GM18520 (cell line): Measurements from ENCODE around the gene HIVEP3.

ENCODE experiments used
- ATAC-seq: cut with Tn5 transposase; IDR thresholded peaks from one replicate; pipeline ENCODE4 v1.9.1; 2021; ENCODE audit not compliant: unreplicated experiment

Gene HIVEP3

GRCh38 chr1:41510531-41511238 lies 408.0 kb downstream of the HIVEP3 start:
- no peak for ATAC-seq

DNA sequence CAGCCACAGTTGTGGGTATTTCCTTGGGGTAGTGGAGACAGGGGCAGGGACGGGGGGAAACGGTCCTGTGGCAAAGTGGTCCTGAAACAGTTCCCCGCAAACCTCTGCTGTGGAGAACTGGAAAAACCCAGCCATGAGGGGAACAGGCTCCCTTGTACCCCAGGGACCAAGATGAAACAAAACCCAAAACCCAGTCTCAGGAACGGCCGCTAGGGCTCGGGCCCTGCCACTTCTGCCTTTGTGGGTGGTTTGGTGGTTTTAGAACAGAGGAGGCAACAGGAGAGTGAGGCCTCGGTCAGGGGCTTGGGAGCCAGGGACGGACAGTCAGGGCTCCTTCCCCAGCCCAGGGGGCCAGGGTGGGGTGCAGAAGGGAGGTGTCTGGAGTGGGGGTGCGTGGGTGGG lies 409.5 kb downstream of the HIVEP3 start:
- ATAC-seq, result no peak

DNA sequence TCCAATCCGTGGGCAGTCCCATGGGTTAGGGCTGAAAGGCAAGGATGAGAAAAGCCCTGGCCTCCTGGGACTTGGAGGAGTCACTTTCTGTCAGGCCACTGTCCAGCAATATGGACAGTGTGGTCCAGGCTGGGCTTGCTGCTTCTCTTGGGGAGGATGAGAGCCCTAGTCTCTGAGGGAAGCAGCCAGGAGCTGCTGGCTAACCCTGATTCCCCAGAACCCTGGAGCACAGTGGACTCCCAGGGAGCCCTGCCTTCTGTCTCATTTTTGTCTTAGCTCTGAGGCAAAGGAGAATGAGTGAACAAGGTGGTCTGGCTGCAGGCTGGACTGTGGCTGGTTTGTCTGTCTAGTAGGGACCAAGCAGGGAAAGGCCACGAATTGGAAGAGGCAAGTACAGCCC lies 410.4 kb downstream of the HIVEP3 start:
- no peak for ATAC-seq

GRCh38 chr1:41507836-41508235 lies 410.9 kb downstream of the HIVEP3 start:
- ATAC-seq, result no peak

DNA sequence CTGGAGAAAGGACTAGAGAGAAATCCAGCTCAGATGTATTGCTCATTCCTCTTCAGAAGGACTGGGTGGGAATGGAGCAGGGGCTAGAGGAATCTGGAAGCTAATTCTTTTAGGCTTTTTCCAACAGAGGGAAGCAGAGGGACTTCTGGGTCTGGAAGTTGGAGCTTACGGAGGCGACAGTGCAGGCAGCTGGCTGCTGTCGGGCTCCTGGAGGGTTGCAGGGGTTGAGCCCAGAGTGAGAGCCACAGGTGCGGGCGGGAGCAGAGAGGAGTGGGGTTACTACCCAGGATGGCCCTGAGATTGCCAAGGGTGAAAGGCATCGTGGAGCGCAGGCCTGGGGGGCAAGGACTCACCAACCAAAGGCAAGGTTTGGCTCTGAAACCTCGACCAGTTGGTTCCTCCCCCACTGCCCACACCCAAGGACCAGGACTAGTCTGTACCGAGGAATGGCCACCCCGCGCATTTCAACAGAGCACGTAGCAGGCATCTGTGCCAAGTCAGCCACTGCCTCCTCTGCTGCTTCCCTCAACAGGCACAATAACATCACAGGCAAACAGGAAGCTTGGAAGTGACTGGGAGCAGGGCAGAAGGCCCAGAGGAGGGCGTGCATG lies 411.5 kb downstream of the HIVEP3 start:
- ATAC-seq, result no peak

DNA sequence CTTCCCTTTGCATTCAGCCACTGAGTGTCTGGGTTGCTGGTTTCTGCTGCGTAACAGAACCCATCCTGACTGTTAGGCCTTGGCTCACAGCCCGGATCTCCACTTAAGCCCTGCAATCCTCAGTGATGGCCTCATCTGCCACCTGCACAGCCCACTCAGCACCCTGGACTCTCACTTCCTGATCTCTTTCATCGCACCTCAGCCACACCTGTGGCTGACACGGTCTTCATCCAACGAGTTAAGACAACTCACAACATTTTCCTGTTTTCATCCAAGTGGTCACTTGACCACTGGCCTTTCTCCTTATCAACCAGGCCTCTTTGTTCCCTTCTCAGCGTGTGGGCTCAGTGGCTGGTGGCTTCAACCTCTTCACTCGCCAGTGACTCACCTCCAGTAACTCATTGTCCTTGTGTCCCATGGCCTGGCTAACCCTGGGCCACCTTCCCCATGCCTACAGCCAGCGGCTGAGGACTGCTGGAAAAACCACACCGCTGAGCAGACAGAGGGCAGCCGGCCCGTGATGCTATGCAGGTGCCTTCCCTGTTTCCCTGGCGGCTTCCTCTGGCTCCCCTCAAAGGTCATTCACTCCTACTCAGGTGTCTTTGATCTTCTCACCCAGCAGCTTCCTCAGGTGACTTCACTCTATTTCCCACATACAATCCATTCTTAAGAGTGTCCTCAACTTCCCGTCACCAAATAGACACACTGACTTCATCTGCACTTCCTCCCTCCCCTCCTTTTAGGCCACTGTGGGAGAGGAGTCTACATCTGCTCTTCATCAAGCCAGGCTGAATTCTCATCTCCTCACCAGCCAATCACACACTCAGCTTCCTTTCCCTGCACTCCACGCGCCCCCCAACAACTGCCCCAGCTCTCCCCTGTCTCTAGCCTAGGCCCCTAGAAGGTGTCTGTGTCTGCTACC lies 414.3 kb downstream of the HIVEP3 start:
- no peak for ATAC-seq

DNA sequence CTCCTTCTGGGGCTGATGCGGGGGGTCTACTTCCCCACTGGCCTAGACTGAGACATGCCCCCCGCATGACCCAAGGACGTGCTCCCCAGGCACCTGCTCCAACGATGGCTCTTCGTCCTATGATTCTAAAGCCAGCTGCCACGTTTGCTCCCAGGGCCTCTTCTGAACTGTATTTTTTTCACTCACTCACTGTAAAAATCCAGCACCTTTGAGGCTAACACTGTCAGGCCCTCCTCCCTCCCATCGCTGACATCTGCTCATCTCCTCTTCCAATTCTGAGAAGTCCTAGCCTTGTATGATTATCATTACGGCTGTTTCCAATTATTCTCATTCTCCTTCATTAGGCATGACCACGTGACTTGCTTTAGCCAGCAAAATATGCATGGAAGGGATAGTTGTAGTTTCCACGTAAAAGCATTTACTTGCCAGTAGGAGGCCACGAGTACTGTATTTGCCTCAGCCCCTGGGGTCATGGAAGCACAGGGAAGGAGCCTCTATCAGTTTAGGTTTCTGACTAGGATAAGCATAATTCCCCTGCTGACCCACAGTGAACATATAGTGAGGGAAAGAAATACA lies 415.1 kb downstream of the HIVEP3 start:
- no peak for ATAC-seq

DNA sequence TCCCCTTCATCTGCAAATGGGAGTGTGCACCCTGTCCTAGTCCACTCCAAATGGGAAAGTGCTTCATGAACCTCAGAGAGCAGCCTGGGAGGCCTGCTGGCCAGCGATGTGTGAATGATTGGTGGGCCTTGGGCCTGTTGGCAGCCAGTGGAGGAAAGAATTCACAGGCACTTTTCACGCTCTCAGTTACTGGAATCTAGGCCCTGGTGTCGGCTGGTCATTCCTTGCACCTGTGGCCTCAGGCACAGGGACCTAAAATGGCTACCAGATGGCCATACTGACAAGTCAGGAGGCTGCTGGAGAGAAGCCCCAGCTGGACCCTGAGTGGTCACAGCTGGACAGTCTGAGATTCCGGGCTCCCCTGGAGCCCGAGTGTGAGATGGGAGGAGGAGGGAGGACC lies 415.8 kb downstream of the HIVEP3 start:
- no peak for ATAC-seq

DNA sequence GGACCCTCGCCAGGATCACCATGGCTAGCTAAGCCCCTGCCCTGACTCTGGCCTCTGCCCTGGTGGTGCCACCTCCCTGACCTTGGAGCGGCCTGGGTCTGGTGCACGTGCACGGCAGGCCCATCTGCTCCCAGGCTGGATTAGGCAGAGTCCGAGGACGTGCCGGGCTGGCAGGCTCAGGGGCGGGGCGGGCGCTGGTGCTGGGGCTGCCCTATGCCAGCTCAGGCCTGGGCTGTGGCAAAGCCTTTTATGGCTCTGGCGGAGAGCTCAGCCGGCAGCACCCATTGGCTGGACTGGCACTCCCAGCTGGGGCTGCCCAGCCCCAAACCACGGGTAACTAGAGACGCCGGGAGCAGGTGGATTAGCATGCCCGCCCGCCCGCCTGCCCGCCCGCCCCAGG lies 417.1 kb downstream of the HIVEP3 start:
- no peak for ATAC-seq

- ATAC-seq, result no peak
These were observed 417.8 kb downstream of the HIVEP3 start for GRCh38 chr1:41500781-41501518.

DNA sequence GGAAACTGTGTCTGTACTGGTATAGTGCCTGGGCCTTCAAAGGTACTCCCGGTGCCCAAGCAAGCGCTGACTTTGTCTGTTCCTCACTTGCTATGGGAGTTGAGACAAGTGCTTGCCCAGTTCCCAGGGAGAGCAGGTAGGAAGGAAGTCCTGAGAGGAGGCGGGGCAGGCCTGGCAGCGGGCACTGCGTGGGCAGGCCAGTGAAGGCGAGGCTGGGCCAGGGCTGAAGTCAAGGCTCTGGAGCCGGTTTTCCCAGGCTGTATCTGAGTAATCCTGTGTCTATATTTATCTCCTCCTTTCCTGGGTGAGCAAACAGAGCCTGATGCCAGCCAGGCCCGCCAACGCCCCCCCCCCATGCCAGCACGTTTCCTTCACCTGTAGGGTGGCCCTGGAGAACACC lies 418.3 kb downstream of the HIVEP3 start:
- no peak for ATAC-seq

DNA sequence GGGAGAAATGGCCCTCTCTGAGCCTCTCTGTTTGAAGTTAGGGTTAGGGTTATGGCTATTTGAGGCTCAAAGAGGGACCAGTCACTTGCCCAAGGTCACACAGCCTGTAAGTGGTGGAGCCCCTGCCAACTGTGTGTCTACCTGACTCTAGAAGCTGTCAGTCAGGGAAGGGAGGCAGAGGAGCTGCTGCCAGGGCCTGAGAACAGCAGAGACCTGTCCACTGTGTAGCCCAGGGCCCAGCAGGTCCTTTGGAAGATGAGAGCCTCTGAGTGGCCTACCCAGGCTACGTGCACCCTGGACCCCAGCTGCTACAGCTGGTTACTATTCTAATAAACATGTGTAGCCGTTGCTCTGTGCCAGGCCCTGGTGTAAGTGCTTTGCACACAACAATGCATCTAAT lies 419.1 kb downstream of the HIVEP3 start:
- no peak for ATAC-seq

GRCh38 chr1:41498804-41499203 lies 419.9 kb downstream of the HIVEP3 start:
- no peak for ATAC-seq

- no peak for ATAC-seq
These were observed 420.3 kb downstream of the HIVEP3 start for GRCh38 chr1:41498391-41498790.

DNA sequence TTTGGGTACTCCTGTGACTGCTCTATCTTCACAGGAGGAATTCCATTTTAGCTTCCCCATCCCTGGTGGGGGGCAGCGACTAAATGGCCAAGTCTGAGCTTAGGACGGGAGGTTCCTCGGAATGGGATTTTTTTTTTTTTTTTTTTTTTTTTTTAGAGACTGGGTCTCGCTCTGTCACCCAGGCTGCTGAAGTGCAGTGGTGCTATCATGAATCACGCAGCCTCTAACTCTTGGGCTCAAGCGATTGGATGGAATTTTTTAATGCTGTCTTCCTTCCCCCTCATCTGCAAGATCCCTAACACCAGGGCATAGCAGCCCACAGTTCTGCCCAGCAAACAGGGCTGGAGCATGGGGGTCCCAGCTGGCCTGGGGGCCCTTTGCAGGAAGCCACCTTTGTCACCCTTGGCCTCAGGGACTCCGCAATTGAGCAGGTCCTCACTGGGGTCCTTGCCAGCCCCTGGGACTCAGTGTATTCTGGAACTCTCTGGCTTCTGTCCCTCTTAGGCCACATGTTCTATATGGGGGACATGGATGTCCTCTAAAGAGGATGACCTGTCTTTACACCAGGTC lies 421.2 kb downstream of the HIVEP3 start:
- ATAC-seq, result no peak

GRCh38 chr1:41497056-41497440 lies 421.7 kb downstream of the HIVEP3 start:
- ATAC-seq, result no peak

- no peak for ATAC-seq
These were observed 422.4 kb downstream of the HIVEP3 start for GRCh38 chr1:41496080-41497055.

DNA sequence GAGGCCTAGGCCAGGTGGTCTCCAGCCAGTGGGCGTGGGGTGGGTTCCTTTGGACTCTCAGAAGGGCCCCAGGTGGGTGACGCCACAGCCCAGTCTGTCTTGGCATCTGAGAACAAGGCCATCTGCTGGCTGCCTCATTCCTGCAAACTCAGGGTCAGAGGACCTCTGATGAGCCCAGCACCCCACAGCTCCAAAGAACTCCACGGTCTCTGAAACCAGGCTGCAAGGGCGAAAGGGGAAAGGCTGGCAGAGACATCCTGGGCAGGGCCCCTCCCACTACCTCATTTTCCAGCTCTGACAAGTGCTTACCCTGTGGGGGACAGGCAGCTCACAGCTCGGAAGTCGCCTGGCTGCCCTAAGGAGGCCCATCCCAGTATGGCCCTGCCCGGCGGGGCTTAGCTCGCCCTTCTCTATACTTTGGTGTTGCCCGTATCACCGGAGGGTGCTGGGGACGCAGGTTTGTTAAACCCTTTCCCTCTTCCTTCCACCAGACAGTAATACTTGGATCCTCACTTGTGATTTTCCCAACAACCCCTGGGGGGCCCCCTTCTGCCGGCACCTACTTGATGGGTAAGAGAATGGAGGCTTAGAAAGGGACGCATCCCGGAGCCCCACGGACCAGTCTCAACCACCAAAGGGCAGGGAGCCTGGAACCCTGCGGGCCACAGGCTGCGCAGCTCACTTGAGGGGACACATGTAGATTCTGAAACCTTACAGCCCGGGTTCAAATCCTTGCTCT lies 423.3 kb downstream of the HIVEP3 start:
- no peak for ATAC-seq
